ENCODE data around the gene PLCB1. TPM values are rescaled to one million over a fixed set of nuclear protein-coding genes. Genes with fewer than 3 reads are reported as not detected.

PLCB1 gene
- total and polyA plus RNA-seq, 2 experiments from 2014 or later = 14.9 to 20.7 TPM

DNA sequence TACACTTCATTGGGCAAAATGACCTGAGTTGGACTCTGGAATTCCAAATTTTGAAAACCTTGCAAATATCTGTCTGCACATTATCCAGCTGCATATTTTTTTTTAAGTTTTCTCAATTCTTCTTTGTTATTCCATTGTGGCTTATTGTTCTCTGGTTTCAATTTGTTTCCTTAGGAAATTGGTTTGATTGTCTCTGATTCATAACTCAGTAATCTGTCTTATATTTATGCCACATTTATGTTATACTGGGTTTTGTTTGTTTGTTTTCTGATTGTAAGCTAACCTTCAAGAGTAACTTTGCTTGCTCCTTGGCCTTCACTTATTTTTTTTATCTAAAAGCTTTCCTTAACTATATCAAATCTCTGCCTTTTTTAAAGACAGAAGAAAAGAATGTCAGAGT lies 743.5 kb downstream of the PLCB1 start:
- DNase-seq (ENCODE audit: low spot score) = no peak

More for the DNA sequence above, 743.5 kb downstream of the PLCB1 start:
- Histone ChIP-seq H2AFZ (no peak overlapping the region), H3K27ac (ENCODE audit: low read depth) (no peak overlapping the region), H3K4me2 (no peak overlapping the region), H3K27me3 (ENCODE audit: insufficient read depth) (no peaks in the 10 kb centered on the region), H3K9me2 (ENCODE audit: insufficient read depth) (0 out of 2 replicates have a peak, but pooled peaks cover 3% of the 10 kb centered on the region), H3F3A (replicated peaks; ENCODE audit: low read depth) (no peaks in the 10 kb centered on the region), H3K4me3 (no peak overlapping the region), H4K20me1 (replicated peaks; ENCODE audit: insufficient read depth) (no peaks in the 10 kb centered on the region), H3K4me1 (ENCODE audit: insufficient read depth) (no peaks in the 10 kb centered on the region), H3K79me2 (replicated peaks; ENCODE audit: insufficient read depth) (no peaks in the 10 kb centered on the region), H3K36me3 (ENCODE audit: insufficient read depth) (no peaks in the 10 kb centered on the region)
- Mint-ChIP-seq H3K9me3 (no peaks in the 10 kb centered on the region), H3K4me1 (no peaks in the 10 kb centered on the region), H3K36me3 (ENCODE audit: low read depth) (no peaks in the 10 kb centered on the region), H3K27ac (no peak overlapping the region), H3K4me3 (no peak overlapping the region), H3K27me3 (ENCODE audit: insufficient read depth, low read depth, poor library complexity) (no peaks in the 10 kb centered on the region)
- ATAC-seq = no peak
- TF ChIP-seq POLR2AphosphoS5 (IDR thresholded peaks at IDR 0.05; ENCODE audit: low read depth) = no peak
- TF ChIP-seq NANOG (IDR thresholded peaks at IDR 0.05; ENCODE audit: borderline replicate concordance) = no peak
- no peak for TF ChIP-seq EZH2 (IDR thresholded peaks at IDR 0.05; ENCODE audit: low read depth, unreplicated experiment)
- TF ChIP-seq ZNF114 (CRISPR knock-in tag; IDR thresholded peaks at IDR 0.05) = no peak
- TF ChIP-seq STAT1 (IDR thresholded peaks at IDR 0.05; ENCODE audit: unreplicated experiment) = no peak
- TF ChIP-seq, protein P1, sequence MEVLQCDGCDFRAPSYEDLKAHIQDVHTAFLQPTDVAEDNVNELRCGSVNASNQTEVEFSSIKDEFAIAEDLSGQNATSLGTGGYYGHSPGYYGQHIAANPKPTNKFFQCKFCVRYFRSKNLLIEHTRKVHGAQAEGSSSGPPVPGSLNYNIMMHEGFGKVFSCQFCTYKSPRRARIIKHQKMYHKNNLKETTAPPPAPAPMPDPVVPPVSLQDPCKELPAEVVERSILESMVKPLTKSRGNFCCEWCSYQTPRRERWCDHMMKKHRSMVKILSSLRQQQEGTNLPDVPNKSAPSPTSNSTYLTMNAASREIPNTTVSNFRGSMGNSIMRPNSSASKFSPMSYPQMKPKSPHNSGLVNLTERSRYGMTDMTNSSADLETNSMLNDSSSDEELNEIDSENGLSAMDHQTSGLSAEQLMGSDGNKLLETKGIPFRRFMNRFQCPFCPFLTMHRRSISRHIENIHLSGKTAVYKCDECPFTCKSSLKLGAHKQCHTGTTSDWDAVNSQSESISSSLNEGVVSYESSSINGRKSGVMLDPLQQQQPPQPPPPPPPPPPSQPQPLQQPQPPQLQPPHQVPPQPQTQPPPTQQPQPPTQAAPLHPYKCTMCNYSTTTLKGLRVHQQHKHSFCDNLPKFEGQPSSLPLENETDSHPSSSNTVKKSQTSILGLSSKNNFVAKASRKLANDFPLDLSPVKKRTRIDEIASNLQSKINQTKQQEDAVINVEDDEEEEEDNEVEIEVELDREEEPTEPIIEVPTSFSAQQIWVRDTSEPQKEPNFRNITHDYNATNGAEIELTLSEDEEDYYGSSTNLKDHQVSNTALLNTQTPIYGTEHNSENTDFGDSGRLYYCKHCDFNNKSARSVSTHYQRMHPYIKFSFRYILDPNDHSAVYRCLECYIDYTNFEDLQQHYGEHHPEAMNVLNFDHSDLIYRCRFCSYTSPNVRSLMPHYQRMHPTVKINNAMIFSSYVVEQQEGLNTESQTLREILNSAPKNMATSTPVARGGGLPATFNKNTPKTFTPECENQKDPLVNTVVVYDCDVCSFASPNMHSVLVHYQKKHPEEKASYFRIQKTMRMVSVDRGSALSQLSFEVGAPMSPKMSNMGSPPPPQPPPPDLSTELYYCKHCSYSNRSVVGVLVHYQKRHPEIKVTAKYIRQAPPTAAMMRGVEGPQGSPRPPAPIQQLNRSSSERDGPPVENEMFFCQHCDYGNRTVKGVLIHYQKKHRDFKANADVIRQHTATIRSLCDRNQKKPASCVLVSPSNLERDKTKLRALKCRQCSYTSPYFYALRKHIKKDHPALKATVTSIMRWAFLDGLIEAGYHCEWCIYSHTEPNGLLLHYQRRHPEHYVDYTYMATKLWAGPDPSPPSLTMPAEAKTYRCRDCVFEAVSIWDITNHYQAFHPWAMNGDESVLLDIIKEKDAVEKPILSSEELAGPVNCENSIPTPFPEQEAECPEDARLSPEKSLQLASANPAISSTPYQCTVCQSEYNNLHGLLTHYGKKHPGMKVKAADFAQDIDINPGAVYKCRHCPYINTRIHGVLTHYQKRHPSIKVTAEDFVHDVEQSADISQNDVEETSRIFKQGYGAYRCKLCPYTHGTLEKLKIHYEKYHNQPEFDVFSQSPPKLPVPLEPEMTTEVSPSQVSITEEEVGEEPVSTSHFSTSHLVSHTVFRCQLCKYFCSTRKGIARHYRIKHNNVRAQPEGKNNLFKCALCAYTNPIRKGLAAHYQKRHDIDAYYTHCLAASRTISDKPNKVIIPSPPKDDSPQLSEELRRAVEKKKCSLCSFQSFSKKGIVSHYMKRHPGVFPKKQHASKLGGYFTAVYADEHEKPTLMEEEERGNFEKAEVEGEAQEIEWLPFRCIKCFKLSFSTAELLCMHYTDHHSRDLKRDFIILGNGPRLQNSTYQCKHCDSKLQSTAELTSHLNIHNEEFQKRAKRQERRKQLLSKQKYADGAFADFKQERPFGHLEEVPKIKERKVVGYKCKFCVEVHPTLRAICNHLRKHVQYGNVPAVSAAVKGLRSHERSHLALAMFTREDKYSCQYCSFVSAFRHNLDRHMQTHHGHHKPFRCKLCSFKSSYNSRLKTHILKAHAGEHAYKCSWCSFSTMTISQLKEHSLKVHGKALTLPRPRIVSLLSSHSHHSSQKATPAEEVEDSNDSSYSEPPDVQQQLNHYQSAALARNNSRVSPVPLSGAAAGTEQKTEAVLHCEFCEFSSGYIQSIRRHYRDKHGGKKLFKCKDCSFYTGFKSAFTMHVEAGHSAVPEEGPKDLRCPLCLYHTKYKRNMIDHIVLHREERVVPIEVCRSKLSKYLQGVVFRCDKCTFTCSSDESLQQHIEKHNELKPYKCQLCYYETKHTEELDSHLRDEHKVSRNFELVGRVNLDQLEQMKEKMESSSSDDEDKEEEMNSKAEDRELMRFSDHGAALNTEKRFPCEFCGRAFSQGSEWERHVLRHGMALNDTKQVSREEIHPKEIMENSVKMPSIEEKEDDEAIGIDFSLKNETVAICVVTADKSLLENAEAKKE (CRISPR knock-in tag; IDR thresholded peaks at IDR 0.05) = no peak
- no peak for TF ChIP-seq JUNB (IDR thresholded peaks at IDR 0.05; ENCODE audit: unreplicated experiment)
- no peak for TF ChIP-seq EZH2phosphoT487 (IDR thresholded peaks at IDR 0.05; ENCODE audit: unreplicated experiment)
- TF ChIP-seq, protein P2, sequence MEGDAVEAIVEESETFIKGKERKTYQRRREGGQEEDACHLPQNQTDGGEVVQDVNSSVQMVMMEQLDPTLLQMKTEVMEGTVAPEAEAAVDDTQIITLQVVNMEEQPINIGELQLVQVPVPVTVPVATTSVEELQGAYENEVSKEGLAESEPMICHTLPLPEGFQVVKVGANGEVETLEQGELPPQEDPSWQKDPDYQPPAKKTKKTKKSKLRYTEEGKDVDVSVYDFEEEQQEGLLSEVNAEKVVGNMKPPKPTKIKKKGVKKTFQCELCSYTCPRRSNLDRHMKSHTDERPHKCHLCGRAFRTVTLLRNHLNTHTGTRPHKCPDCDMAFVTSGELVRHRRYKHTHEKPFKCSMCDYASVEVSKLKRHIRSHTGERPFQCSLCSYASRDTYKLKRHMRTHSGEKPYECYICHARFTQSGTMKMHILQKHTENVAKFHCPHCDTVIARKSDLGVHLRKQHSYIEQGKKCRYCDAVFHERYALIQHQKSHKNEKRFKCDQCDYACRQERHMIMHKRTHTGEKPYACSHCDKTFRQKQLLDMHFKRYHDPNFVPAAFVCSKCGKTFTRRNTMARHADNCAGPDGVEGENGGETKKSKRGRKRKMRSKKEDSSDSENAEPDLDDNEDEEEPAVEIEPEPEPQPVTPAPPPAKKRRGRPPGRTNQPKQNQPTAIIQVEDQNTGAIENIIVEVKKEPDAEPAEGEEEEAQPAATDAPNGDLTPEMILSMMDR (conservative IDR thresholded peaks at IDR 0.05; ENCODE audit: low read depth in 2 of 2) = no peak
- no peak for TF ChIP-seq ZNF331 (CRISPR knock-in tag; IDR thresholded peaks at IDR 0.05; ENCODE audit: low read depth)
- TF ChIP-seq, protein P3, sequence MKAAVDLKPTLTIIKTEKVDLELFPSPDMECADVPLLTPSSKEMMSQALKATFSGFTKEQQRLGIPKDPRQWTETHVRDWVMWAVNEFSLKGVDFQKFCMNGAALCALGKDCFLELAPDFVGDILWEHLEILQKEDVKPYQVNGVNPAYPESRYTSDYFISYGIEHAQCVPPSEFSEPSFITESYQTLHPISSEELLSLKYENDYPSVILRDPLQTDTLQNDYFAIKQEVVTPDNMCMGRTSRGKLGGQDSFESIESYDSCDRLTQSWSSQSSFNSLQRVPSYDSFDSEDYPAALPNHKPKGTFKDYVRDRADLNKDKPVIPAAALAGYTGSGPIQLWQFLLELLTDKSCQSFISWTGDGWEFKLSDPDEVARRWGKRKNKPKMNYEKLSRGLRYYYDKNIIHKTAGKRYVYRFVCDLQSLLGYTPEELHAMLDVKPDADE (IDR thresholded peaks at IDR 0.05) = no peak
- TF ChIP-seq, protein P4, sequence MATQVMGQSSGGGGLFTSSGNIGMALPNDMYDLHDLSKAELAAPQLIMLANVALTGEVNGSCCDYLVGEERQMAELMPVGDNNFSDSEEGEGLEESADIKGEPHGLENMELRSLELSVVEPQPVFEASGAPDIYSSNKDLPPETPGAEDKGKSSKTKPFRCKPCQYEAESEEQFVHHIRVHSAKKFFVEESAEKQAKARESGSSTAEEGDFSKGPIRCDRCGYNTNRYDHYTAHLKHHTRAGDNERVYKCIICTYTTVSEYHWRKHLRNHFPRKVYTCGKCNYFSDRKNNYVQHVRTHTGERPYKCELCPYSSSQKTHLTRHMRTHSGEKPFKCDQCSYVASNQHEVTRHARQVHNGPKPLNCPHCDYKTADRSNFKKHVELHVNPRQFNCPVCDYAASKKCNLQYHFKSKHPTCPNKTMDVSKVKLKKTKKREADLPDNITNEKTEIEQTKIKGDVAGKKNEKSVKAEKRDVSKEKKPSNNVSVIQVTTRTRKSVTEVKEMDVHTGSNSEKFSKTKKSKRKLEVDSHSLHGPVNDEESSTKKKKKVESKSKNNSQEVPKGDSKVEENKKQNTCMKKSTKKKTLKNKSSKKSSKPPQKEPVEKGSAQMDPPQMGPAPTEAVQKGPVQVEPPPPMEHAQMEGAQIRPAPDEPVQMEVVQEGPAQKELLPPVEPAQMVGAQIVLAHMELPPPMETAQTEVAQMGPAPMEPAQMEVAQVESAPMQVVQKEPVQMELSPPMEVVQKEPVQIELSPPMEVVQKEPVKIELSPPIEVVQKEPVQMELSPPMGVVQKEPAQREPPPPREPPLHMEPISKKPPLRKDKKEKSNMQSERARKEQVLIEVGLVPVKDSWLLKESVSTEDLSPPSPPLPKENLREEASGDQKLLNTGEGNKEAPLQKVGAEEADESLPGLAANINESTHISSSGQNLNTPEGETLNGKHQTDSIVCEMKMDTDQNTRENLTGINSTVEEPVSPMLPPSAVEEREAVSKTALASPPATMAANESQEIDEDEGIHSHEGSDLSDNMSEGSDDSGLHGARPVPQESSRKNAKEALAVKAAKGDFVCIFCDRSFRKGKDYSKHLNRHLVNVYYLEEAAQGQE (IDR thresholded peaks at IDR 0.05; ENCODE audit: unreplicated experiment) = no peak
- TF ChIP-seq CREB1 (CRISPR knock-in tag; IDR thresholded peaks at IDR 0.05; ENCODE audit: low read depth) = no peak
